ENCODE measurements around the gene IGF1R.

Gene IGF1R

GRCh38 chr15:98823012-98823458, 174.7 kb downstream of the IGF1R start:
- DNase-seq (ENCODE audit: low read depth in 1 of 2, low spot score in 1 of 2): no peak

- no peak for DNase-seq (ENCODE audit: low read depth in 1 of 2, low spot score in 1 of 2)
Measured at GRCh38 chr15:98823616-98824015, 175.3 kb downstream of the IGF1R start.

- DNase-seq (ENCODE audit: low read depth in 1 of 2, low spot score in 1 of 2): no peak
Measured at GRCh38 chr15:98824595-98824994, 176.3 kb downstream of the IGF1R start.

GRCh38 chr15:98826658-98827057, 178.3 kb downstream of the IGF1R start:
- DNase-seq (ENCODE audit: low read depth in 1 of 2, low spot score in 1 of 2): no peak

- DNase-seq (ENCODE audit: low read depth in 1 of 2, low spot score in 1 of 2): no peak
Measured at GRCh38 chr15:98827217-98827616, 178.9 kb downstream of the IGF1R start.

GRCh38 chr15:98830034-98830634, 181.8 kb downstream of the IGF1R start:
- no peak for DNase-seq (ENCODE audit: low read depth in 1 of 2, low spot score in 1 of 2)

GRCh38 chr15:98834976-98835375, 186.6 kb downstream of the IGF1R start:
- no peak for DNase-seq (ENCODE audit: low read depth in 1 of 2, low spot score in 1 of 2)

- DNase-seq (ENCODE audit: low read depth in 1 of 2, low spot score in 1 of 2): no peak
Measured at GRCh38 chr15:98835876-98836275, 187.5 kb downstream of the IGF1R start.

- DNase-seq (ENCODE audit: low read depth in 1 of 2, low spot score in 1 of 2): no peak
Measured at GRCh38 chr15:98838387-98839259, 190.3 kb downstream of the IGF1R start.

- DNase-seq (ENCODE audit: low read depth in 1 of 2, low spot score in 1 of 2): no peak
Measured at GRCh38 chr15:98840053-98840452, 191.7 kb downstream of the IGF1R start.

- no peak for DNase-seq (ENCODE audit: low read depth in 1 of 2, low spot score in 1 of 2)
Measured at GRCh38 chr15:98841419-98841970, 193.2 kb downstream of the IGF1R start.

- no peak for DNase-seq (ENCODE audit: low read depth in 1 of 2, low spot score in 1 of 2)
Measured at GRCh38 chr15:98842192-98842972, 194.0 kb downstream of the IGF1R start.

GRCh38 chr15:98842973-98843285, 194.6 kb downstream of the IGF1R start:
- DNase-seq (ENCODE audit: low read depth in 1 of 2, low spot score in 1 of 2): no peak

GRCh38 chr15:98843844-98844243, 195.5 kb downstream of the IGF1R start:
- no peak for DNase-seq (ENCODE audit: low read depth in 1 of 2, low spot score in 1 of 2)

GRCh38 chr15:98844261-98844660, 195.9 kb downstream of the IGF1R start:
- no peak for DNase-seq (ENCODE audit: low read depth in 1 of 2, low spot score in 1 of 2)

GRCh38 chr15:98845138-98845884, 197.0 kb downstream of the IGF1R start:
- no peak for DNase-seq (ENCODE audit: low read depth in 1 of 2, low spot score in 1 of 2)

GRCh38 chr15:98850961-98851572, 202.7 kb downstream of the IGF1R start:
- DNase-seq (ENCODE audit: low read depth in 1 of 2, low spot score in 1 of 2): peak; percentile 41 to 46

- peak; percentile 30 to 49 for DNase-seq (ENCODE audit: low read depth in 1 of 2, low spot score in 1 of 2)
Measured at GRCh38 chr15:98853161-98853560, 204.8 kb downstream of the IGF1R start.

- DNase-seq (ENCODE audit: low read depth in 1 of 2, low spot score in 1 of 2): no peak
Measured at GRCh38 chr15:98853617-98854420, 205.5 kb downstream of the IGF1R start.

GRCh38 chr15:98854496-98854895, 206.2 kb downstream of the IGF1R start:
- DNase-seq (ENCODE audit: low read depth in 1 of 2, low spot score in 1 of 2): no peak

Measured in activated T-helper 1 cell treated with anti-CD3 and anti-CD28 coated beads, Interleukin-2, amount 50 U/mL, for 16 hours (primary cell).